Thyroid gland (tissue), 4 donors: ENCODE results near the gene TBL1Y.

Experiments
- CTCF ChIP-seq, 6 experiments: fragments of 200-600 bp in 3 of 6; fragments of 450-650 bp in 3 of 6; sonication (generic) in 3 of 6; IDR thresholded peaks; one replicate each; pipeline ENCODE4 v1.5.1; 2016 to 2019; ENCODE audit warnings: antibody characterized with exemption in 6 of 6, mild to moderate bottlenecking in 2 of 6, inconsistent platforms in 1 of 6, moderate library complexity in 1 of 6
- POLR2A ChIP-seq, 2 donors: fragments of 450-650 bp; IDR thresholded peaks; one replicate each; pipeline ENCODE4 v1.6.1; 2017; ENCODE audit warnings: antibody characterized with exemption in 2 of 2, mild to moderate bottlenecking in 2 of 2, moderate library complexity in 1 of 2

- TF ChIP-seq CTCF (IDR thresholded peaks at IDR 0.05) (no peak), POLR2A (IDR thresholded peaks at IDR 0.05) (no peak)
These were observed 196.7 kb downstream of the TBL1Y start for GRCh38 chrY:7107179-7107578.
